ENCODE measurements around the gene OCSTAMP.

The OCSTAMP gene

DNA sequence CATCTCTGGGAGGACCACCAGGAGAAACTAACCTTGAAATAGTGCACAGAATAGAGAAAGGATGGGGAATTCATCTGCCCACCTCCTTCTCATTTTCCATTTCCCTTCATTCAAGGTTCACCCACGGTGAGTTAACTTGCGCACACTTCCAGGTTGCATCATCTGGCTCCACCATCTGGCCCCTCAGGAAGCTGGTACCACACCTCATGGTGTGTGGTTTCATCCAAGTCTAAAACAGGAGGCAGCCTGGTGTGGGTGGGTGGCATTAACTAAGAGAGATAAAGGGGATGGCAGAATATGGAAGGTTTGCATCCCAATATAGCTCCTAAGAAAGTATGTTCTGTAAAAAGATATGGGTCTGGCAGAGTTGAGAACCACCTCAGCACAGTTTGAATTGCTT, 40.9 kb downstream of the OCSTAMP start:
- no peak for DNase-seq

DNA sequence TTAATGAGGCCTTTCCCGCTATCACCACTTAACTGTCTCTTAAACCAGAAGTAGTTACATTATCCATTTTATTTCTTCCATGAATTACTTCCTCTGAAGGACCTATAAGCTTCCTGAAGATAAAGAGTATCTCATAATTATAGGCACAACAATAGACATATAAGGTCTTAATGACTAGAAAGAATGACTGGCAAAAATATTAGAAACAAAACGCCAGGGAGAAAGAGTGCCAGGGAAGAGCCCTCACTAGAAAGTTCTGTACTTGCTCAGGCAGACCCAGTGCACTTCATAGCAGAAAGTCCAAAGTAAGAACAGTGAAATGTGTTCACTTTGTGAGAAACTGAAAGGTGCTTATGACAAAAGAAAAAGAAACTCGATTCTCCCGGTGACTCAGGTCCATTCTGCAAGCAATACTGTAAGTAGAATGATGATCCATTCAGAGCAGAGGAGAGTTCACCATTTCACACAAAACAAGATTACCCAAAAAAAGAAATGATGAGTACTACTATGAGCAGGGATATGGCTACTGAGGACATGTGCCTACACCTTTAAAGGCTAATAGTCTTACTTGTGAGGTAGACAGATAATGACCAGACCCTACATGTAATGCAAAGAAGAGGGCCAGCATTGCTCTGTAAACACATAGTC, 42.6 kb downstream of the OCSTAMP start:
- no peak for DNase-seq

DNA sequence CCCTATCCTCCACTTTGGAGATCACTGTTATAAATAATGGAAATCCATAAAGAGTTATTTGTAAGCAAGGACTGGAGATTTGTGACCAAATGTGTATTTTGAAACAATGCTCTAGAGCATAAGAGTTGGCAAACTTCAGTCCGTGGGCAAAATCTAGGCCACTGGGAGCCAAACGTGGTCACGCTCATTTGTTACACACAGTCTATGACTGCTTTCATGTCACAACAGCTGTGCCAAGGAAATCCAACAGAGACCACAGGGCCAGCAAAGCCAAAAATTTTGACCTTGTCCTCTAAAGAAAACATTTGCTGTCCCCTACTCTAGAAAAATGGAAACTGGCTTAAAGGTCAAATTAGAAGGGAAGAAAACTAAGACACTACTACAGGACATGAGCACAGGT, 44.9 kb downstream of the OCSTAMP start:
- no peak for DNase-seq

DNA sequence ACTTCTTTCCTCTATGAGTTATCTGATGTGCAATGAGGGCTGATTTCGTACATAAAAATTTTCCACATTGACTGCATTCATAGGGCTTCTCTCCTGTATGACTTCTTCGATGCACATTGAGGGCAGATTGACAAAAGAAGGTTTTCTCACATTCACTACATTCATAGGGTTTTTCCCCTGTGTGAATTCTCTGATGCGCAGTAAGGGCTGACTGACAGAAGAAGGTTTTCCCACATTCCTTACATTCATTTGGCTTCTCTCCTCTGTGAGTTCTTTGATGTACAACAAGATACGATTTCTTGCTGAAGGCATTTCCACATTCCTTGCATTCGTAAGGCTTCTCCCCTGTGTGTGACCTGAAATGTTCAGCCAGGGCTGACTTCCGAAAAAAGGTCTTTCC, 48.5 kb downstream of the OCSTAMP start:
- DNase-seq = no peak

DNA sequence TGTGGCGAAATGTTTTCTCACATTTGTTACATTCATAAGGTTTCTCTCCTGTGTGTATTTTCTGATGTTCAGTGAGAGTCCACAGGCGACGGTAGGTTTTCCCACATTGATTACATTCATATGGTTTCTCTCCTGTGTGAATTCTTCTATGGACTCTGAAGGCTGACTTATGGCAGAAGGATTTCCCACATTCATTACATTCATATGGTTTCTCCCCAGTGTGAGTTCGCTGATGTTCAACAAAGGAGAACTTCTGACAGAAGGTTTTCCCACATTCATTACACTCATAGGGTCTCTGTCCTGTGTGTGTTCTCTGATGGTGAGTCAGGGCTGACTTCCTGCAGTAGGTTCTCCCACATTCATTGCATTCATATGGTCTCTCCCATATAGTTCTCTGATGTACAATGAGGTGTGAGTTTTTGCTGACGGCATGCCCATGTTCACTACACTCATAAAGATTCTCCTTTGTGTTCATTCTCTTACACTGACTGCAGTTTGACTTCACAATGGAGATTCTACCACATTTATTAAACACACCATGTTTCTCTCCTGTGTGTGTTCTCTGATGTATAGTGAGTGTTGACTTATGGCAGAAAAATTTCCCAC, 49.0 kb downstream of the OCSTAMP start:
- no peak for DNase-seq

DNA sequence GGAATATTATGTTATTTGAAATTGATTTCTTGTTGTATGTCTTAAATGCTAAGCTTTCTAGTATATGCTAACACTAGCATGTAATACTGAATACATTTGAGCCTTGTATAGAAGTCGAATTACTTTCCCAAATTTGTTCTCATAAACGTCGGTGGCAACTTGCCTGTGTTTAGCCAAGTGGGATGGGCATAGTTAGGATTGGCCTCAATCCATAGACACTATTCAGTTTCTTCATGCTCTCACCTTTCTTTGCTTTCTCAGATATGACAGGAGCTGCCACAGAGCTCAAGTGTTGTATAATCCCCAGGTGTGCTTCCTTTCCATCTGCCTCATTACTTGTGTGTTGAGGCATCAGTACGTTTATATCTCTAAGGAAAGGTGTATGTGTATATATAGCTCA, 56.4 kb downstream of the OCSTAMP start:
- no peak for DNase-seq

DNA sequence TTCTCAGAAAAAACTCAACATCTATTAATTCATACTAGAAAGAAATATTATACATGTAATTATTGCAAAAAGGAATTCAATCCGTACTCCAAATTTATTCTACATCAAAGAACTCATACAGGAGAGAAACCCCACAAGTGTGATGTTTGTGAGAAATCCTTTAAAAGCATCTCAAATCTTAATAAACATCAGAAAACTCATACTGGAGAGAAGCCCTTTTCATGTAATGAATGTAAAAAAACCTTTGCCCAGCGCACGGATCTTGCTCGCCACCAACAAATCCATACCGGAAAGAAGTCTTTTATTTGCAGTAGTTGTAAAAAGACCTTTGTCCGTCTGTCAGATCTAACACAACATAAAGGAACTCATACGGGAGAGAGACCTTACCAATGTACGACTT, 59.1 kb downstream of the OCSTAMP start:
- DNase-seq = no peak
